ENCODE data around the gene FAM98C.
"Not testable (repeated sequence)": the region's sequence is repeated elsewhere in the genome, so short reads cannot be mapped to it uniquely, and the experiment has no call there.

The FAM98C gene

DNA sequence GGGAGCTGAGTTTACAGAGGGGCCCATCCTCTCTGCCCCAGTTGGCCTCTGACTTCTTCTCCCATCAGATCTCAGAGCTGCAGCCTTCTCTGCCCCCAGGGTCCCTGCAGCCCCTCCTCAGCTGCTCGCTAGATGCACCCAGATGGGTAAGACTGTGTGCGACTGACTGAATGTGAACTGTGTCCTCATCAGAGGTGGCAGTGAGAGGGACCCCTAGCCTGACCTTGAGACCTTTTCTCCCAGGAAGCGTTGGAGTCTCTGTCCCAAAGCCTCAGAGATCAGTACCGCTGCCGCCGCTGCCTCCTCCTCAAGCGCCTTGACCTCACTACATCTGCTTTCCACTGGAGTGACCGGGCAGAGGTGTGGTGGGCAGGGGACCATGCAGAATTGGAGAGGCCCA lies 2.4 kb downstream of the FAM98C start:
- TF ChIP-seq, protein P1, sequence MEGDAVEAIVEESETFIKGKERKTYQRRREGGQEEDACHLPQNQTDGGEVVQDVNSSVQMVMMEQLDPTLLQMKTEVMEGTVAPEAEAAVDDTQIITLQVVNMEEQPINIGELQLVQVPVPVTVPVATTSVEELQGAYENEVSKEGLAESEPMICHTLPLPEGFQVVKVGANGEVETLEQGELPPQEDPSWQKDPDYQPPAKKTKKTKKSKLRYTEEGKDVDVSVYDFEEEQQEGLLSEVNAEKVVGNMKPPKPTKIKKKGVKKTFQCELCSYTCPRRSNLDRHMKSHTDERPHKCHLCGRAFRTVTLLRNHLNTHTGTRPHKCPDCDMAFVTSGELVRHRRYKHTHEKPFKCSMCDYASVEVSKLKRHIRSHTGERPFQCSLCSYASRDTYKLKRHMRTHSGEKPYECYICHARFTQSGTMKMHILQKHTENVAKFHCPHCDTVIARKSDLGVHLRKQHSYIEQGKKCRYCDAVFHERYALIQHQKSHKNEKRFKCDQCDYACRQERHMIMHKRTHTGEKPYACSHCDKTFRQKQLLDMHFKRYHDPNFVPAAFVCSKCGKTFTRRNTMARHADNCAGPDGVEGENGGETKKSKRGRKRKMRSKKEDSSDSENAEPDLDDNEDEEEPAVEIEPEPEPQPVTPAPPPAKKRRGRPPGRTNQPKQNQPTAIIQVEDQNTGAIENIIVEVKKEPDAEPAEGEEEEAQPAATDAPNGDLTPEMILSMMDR (IDR thresholded peaks at IDR 0.05; ENCODE audit: unreplicated experiment in 3 of 3) = no peak
- peaks cover 9% of the 10 kb centered on the region for H3K27me3 Mint-ChIP-seq (ENCODE audit: low read depth)
- peaks cover 8% of the 10 kb centered on the region for H3K4me1 Mint-ChIP-seq
- H3K9me3 Mint-ChIP-seq = no peaks in the 10 kb centered on the region
- H3K36me3 Mint-ChIP-seq (ENCODE audit: low read depth) = peaks cover 13% of the 10 kb centered on the region
- peak overlapping the region; percentile 66 to 92 (median 70) for H3K4me3 Mint-ChIP-seq
- H3K27ac Mint-ChIP-seq = no peak overlapping the region

DNA sequence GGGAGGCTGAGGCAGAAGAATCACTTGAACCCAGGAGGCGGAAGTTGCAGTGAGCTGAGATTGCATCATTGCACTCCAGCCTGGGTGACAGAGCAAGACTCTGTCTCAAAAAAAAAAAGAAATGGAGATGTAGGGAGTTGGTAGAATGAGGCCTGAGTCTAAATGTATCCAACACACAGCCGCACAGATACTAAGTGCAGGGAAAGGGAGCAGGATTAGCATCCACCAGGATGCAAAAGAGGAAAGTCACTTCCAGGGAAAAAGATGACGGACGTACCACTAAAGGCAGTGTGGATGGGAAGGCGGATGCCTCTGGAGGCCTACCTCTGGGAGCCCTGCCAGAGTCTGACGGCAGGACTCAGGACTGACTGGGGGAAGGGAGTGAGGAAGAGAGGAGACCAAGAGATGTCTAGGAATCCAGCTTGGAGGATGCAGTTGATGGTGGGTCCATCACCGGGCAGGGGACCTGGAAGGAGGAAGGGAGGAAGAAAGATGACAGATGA lies 6.8 kb downstream of the FAM98C start:
- H3K4me3 Mint-ChIP-seq = no peak overlapping the region
- H3K9me3 Mint-ChIP-seq = no peaks in the 10 kb centered on the region
- H3K27me3 Mint-ChIP-seq (ENCODE audit: low read depth) = no peaks in the 10 kb centered on the region
- H3K36me3 Mint-ChIP-seq (ENCODE audit: low read depth) = peaks cover 13% of the 10 kb centered on the region
- TF ChIP-seq, protein P1 (IDR thresholded peaks at IDR 0.05; ENCODE audit: unreplicated experiment in 3 of 3) = no peak
- peak overlapping the region; percentile 5 to 35 (median 8) for H3K27ac Mint-ChIP-seq
- H3K4me1 Mint-ChIP-seq = peaks cover 8% of the 10 kb centered on the region

DNA sequence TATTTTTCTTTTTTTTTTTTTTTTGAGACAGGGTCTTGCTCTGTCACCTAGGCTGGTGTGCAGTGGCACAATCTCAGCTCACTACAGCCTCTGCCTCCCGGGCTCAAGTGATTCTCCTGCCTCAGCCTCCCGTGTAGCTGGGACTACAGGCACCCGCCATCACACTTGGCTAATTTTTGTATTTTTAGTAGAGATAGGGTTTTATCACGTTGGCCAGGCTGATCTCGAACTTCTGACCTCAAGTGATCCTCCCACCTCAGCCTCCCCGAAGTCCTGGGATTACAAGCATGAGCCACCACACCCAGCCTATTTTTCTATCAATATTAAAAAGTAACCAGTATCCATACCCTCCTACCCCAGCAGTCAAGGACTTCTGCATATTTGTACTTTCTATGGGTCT lies 7.5 kb downstream of the FAM98C start:
- not testable (repeated sequence) for H3K4me1 Mint-ChIP-seq; H3K27me3 Mint-ChIP-seq (ENCODE audit: low read depth); H3K9me3 Mint-ChIP-seq; H3K36me3 Mint-ChIP-seq (ENCODE audit: low read depth); H3K4me3 Mint-ChIP-seq; H3K27ac Mint-ChIP-seq

DNA sequence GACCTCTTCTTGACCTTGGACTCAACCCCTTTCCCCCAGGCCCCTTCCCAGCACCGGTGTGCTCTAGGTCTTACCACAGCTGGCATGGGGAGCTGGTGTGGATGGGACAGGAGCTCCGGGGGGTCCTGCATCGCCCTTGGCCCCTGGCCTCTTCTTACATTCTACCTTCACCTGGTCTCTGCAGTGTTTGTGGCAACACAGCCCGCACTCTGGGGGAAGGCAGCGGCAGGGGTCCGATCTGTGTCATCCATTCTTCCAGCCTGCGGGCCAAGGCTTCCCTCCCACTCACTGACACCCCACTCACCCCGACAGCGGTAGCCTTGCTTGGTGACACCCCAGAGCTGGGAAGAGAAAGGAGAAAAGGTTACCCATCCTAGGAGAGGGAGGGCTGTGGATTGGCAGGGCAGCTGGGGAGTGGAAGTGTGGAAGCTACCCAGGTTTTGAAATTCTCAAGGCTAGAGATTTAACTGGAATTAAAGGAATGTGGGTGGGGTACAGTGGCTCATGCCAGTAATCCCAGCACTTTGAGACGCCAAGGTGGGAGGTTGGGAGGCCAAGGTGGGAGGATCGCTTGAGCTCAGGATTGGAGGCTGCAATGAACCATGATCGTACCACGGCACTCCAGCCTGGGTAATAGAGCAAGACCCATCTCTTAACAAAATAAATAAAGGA lies 8.3 kb downstream of the FAM98C start:
- no peak overlapping the region for H3K4me3 Mint-ChIP-seq
- no peaks in the 10 kb centered on the region for H3K27me3 Mint-ChIP-seq (ENCODE audit: low read depth)
- H3K9me3 Mint-ChIP-seq = no peaks in the 10 kb centered on the region
- TF ChIP-seq, protein P1 (IDR thresholded peaks at IDR 0.05; ENCODE audit: unreplicated experiment in 3 of 3) = no peak
- peaks cover 8% of the 10 kb centered on the region for H3K4me1 Mint-ChIP-seq
- no peak overlapping the region for H3K27ac Mint-ChIP-seq
- peaks cover 9% of the 10 kb centered on the region for H3K36me3 Mint-ChIP-seq (ENCODE audit: low read depth)

DNA sequence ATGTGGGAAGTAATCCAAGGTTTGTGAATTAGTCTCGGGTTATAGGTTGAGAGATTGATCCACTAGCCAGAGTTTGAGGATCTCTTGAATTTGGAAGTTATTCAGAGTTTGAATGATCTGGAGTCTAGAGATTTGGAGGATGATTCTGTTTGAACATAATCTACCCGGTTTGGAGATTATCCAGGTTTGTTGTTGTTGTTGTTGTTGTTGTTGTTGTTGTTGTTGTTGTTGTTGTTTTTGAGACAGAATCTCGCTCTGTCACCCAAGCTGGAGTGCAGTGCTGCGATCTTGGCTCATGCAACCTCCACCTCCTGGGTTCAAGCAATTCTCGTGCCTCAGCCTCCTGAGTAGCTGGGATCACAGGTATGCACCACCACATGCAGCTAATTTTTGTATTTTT lies 9.0 kb downstream of the FAM98C start:
- H3K36me3 Mint-ChIP-seq (ENCODE audit: low read depth); H3K4me1 Mint-ChIP-seq; H3K9me3 Mint-ChIP-seq; H3K27me3 Mint-ChIP-seq (ENCODE audit: low read depth); H3K4me3 Mint-ChIP-seq; H3K27ac Mint-ChIP-seq: not testable (repeated sequence)

DNA sequence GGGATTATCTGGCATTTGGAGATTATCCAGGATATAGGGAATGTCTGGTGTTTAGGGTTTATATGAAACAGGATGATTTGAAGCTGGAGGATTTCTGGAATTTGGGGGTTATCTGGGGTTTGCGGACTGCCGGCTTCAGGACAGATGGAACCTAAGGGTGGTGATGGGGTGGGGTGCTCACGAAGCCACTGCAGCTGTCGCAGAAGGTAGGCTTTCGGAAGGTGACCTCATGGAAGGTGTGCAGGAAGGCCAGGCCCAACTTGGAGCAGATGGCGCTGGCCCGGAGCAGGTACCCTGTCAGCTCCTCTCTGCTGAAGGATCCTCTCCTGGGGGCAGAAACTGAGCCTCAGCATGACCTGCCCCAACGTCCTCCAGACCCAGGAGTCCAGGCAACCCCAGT lies 9.6 kb downstream of the FAM98C start:
- no peak overlapping the region for H3K27ac Mint-ChIP-seq
- TF ChIP-seq, protein P1 (IDR thresholded peaks at IDR 0.05; ENCODE audit: unreplicated experiment in 3 of 3) = no peak
- no peak overlapping the region for H3K4me3 Mint-ChIP-seq
- no peaks in the 10 kb centered on the region for H3K9me3 Mint-ChIP-seq
- peaks cover 4% of the 10 kb centered on the region for H3K36me3 Mint-ChIP-seq (ENCODE audit: low read depth)
- peaks cover 14% of the 10 kb centered on the region for H3K4me1 Mint-ChIP-seq
- peaks cover 5% of the 10 kb centered on the region for H3K27me3 Mint-ChIP-seq (ENCODE audit: low read depth)

DNA sequence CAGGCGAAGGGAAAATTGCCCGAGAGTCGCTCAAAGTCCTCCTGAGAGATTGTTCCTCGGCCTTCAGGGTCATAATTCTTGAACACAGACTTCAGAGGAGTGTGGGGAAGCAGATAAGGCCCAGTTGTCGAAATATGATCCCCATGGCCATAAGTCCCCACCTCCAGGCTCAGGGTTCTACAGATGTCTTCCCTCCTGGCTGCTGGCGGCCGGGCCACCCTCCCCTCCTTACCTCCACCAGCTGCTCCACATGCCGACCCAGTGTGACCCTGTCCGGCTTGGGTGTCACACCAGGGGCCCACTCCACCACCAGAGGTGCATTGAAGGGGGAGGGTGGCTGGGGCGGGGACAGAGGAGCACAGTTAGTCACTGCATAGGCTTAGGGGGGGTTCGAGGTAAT lies 10.1 kb downstream of the FAM98C start:
- Mint-ChIP-seq H3K27ac (no peak overlapping the region), H3K9me3 (no peaks in the 10 kb centered on the region), H3K27me3 (ENCODE audit: low read depth) (peaks cover 9% of the 10 kb centered on the region), H3K36me3 (ENCODE audit: low read depth) (peaks cover 4% of the 10 kb centered on the region), H3K4me3 (no peak overlapping the region), H3K4me1 (peaks cover 16% of the 10 kb centered on the region)
- TF ChIP-seq, protein P1 (IDR thresholded peaks at IDR 0.05; ENCODE audit: unreplicated experiment in 3 of 3) = no peak

Data from nephron (organoid).